H1 (cell line): ENCODE results near the gene BIRC2. TPM values are rescaled to one million over a fixed set of nuclear protein-coding genes. Genes with fewer than 3 reads are reported as not detected.

Experiments used
- CTCF ChIA-PET: fragments of 300-600 bp; sonication (Branson Sonifier 250); formaldehyde crosslinking; loops from one replicate; lab custom pipeline; 2021; ENCODE audit not compliant: partially characterized antibody; lab: Charles Lee
- POLR2A ChIA-PET: fragments of 300-600 bp; sonication (Branson Sonifier 250); formaldehyde crosslinking; loops from one replicate; lab custom pipeline; 2021; ENCODE audit warnings: inconsistent platforms; ENCODE audit not compliant: partially characterized antibody; lab: Charles Lee
- DNase-seq, 2 experiments: peaks; one replicate each; pipeline versions ENCODE4 v3.0.0 to v3.0.0-alpha.2; 2010 to 2022; ENCODE audit warnings: low spot score in 2 of 2, low read depth in 1 of 2, mixed read lengths in 1 of 2
- FAIRE-seq: peaks from 2 replicates; lab custom pipeline; 2011; peaks lifted over from hg19 to GRCh38; lab: Jason Lieb, UNC
- H2AFZ ChIP-seq: 2 replicates; pipeline ENCODE4 v1.8.1; 2012; ENCODE audit warnings: low read length, inconsistent platforms
- H2AK5ac ChIP-seq: 2 replicates; pipeline ENCODE4 v1.6.1; 2013; ENCODE audit warnings: low read depth, low read length
- H2BK120ac ChIP-seq: replicated peaks from 2 replicates; pipeline ENCODE3; 2013; ENCODE audit warnings: low read depth, low read length, inconsistent platforms
- H2BK12ac ChIP-seq: 2 replicates; pipeline ENCODE4 v1.6.1; 2013; ENCODE audit warnings: low read depth, low read length
- H2BK15ac ChIP-seq: 2 replicates; pipeline ENCODE4 v1.6.1; 2013; ENCODE audit warnings: low read length
- H2BK20ac ChIP-seq: 2 replicates; pipeline ENCODE4 v1.6.1; 2013; ENCODE audit warnings: low read length
- H2BK5ac ChIP-seq: 2 replicates; pipeline ENCODE4 v1.6.1; 2013; ENCODE audit warnings: low read depth, low read length
- H3K14ac ChIP-seq: 2 replicates; pipeline ENCODE4 v1.6.1; 2013; ENCODE audit warnings: inconsistent platforms; ENCODE audit not compliant: insufficient read length
- H3K18ac ChIP-seq: 2 replicates; pipeline ENCODE4 v1.6.1; 2013; ENCODE audit warnings: low read length; ENCODE audit errors: extremely low read depth
- H3K23ac ChIP-seq: 2 replicates; pipeline ENCODE4 v1.6.1; 2013; ENCODE audit warnings: inconsistent platforms; ENCODE audit not compliant: insufficient read length
- H3K23me2 ChIP-seq: 2 replicates; pipeline ENCODE4 v1.6.1; 2013; ENCODE audit warnings: low read depth, low read length
- H3K27ac ChIP-seq: 2 replicates; pipeline ENCODE4 v1.6.1; 2011; ENCODE audit warnings: low read depth, low read length, inconsistent platforms
- H3K27me3 ChIP-seq, 4 experiments: replicated peaks in 1 of 4; 1 replicate in 1 of 4; 2 replicates in 3 of 4; pipeline versions ENCODE4 v1.6.1 to v1.8.1; 2011 to 2013; ENCODE audit warnings: low read length in 3 of 4, mild to moderate bottlenecking in 3 of 4, inconsistent platforms in 2 of 4, mixed read lengths in 2 of 4, moderate library complexity in 1 of 4; ENCODE audit not compliant: control insufficient read depth in 3 of 4, insufficient read depth in 3 of 4; ENCODE audit errors: extremely low read depth in 1 of 4
- H3K36me3 ChIP-seq, 4 experiments: 2 replicates each; pipeline versions ENCODE4 v1.6.1 to v1.8.1; 2011 to 2013; ENCODE audit warnings: mild to moderate bottlenecking in 4 of 4, low read length in 3 of 4, moderate library complexity in 2 of 4, control low read depth in 1 of 4, inconsistent platforms in 1 of 4; ENCODE audit not compliant: insufficient read depth in 4 of 4, control insufficient read depth in 2 of 4
- H3K4ac ChIP-seq: replicated peaks from 2 replicates; pipeline ENCODE3; 2013; ENCODE audit warnings: low read length, low read depth, mixed read lengths, inconsistent platforms; ENCODE audit not compliant: insufficient read length
- H3K4me1 ChIP-seq, 4 experiments: replicated peaks in 1 of 4; 1 replicate in 1 of 4; 2 replicates in 3 of 4; pipeline versions ENCODE4 v1.6.1 to v1.8.1; 2011 to 2013; ENCODE audit warnings: low read length in 3 of 4, inconsistent platforms in 2 of 4, mixed read lengths in 1 of 4; ENCODE audit not compliant: insufficient read depth in 4 of 4, control insufficient read depth in 3 of 4
- H3K4me2 ChIP-seq, 2 experiments: 2 replicates each; pipeline versions ENCODE4 v1.6.1 to v1.8.1; 2011 to 2013; ENCODE audit warnings: low read depth in 2 of 2, low read length in 2 of 2, control low read depth in 1 of 2, inconsistent platforms in 1 of 2, mild to moderate bottlenecking in 1 of 2; ENCODE audit not compliant: insufficient read depth in 1 of 2
- H3K4me3 ChIP-seq, 4 experiments: fragments of 200-600, 300-600 bp in 1 of 4; sonication (generic), shearing (Covaris generic), sonication (Bioruptor Twin) in 1 of 4; 2 replicates each; pipeline versions ENCODE4 v1.5.1 to v1.8.1; 2011 to 2016; ENCODE audit warnings: low read length in 4 of 4, low read depth in 3 of 4, control low read depth in 2 of 4, inconsistent platforms in 2 of 4, mild to moderate bottlenecking in 2 of 4, mixed read lengths in 1 of 4, moderate library complexity in 1 of 4; ENCODE audit not compliant: insufficient read depth in 2 of 4; ENCODE audit errors: extremely low read depth in 1 of 4
- H3K56ac ChIP-seq: replicated peaks from 2 replicates; pipeline ENCODE3; 2013; ENCODE audit warnings: low read depth, mild to moderate bottlenecking, mixed read lengths, low read length, inconsistent platforms; ENCODE audit not compliant: insufficient read length
- H3K79me1 ChIP-seq: 2 replicates; pipeline ENCODE4 v1.6.1; 2013; ENCODE audit warnings: low read depth, low read length, control low read depth
- H3K79me2 ChIP-seq, 2 experiments: 2 replicates each; pipeline versions ENCODE4 v1.6.1 to v1.8.1; 2012 to 2013; ENCODE audit warnings: low read length in 2 of 2, mild to moderate bottlenecking in 2 of 2, inconsistent platforms in 1 of 2; ENCODE audit not compliant: insufficient read depth in 2 of 2, control insufficient read depth in 1 of 2
- H3K9ac ChIP-seq, 4 experiments: replicated peaks in 1 of 4; 1 replicate in 1 of 4; 2 replicates in 3 of 4; pipeline versions ENCODE4 v1.6.1 to v1.8.1; 2011 to 2013; ENCODE audit warnings: low read depth in 3 of 4, low read length in 3 of 4, control low read depth in 2 of 4, mild to moderate bottlenecking in 2 of 4, moderate library complexity in 2 of 4, inconsistent platforms in 1 of 4; ENCODE audit errors: extremely low read depth in 1 of 4
- H3K9me3 ChIP-seq, 2 experiments: 2 replicates each; pipeline versions ENCODE4 v1.6.1 to v1.8.1; 2012 to 2013; ENCODE audit warnings: mild to moderate bottlenecking in 2 of 2, moderate library complexity in 2 of 2, control low read depth in 1 of 2, inconsistent platforms in 1 of 2, low read depth in 1 of 2, low read length in 1 of 2, mixed read lengths in 1 of 2; ENCODE audit not compliant: insufficient read depth in 2 of 2
- H4K20me1 ChIP-seq, 2 experiments: replicated peaks in 1 of 2; 2 replicates each; pipeline versions ENCODE3 to v1.8.1; 2011 to 2013; ENCODE audit warnings: inconsistent platforms in 2 of 2, low read length in 2 of 2, mild to moderate bottlenecking in 1 of 2; ENCODE audit not compliant: insufficient read depth in 2 of 2, control insufficient read depth in 1 of 2
- H4K5ac ChIP-seq: 2 replicates; pipeline ENCODE4 v1.6.1; 2013; ENCODE audit warnings: low read length, low read depth, mixed read lengths, inconsistent platforms; ENCODE audit not compliant: insufficient read length
- H4K8ac ChIP-seq: 2 replicates; pipeline ENCODE4 v1.8.0; 2013; ENCODE audit warnings: mild to moderate bottlenecking, moderate library complexity, low read length, inconsistent platforms; ENCODE audit not compliant: insufficient read depth; ENCODE audit errors: extremely low read depth
- H4K91ac ChIP-seq: replicated peaks from 2 replicates; pipeline ENCODE3; 2013; ENCODE audit warnings: low read length, mixed read lengths, inconsistent platforms; ENCODE audit not compliant: insufficient read length
- CEBPB ChIP-seq: IDR thresholded peaks from 2 replicates; pipeline ENCODE4 v1.6.1; 2012; ENCODE audit warnings: low read depth, low read length
- CTBP2 ChIP-seq: IDR thresholded peaks from 2 replicates; pipeline ENCODE4 v1.7.0; 2011; ENCODE audit warnings: borderline replicate concordance, mild to moderate bottlenecking, moderate library complexity, mixed read lengths, low read length; ENCODE audit not compliant: insufficient read depth, insufficient read length
- EP300 ChIP-seq, 2 experiments: IDR thresholded peaks; 1 replicate in 1 of 2; 2 replicates in 1 of 2; pipeline ENCODE4 v1.6.1; 2011 to 2012; ENCODE audit warnings: low read depth in 2 of 2, low read length in 2 of 2, mild to moderate bottlenecking in 2 of 2, borderline replicate concordance in 1 of 2, inconsistent platforms in 1 of 2, moderate library complexity in 1 of 2
- FOSL1 ChIP-seq: IDR thresholded peaks from 2 replicates; pipeline ENCODE4 v1.6.1; 2011; ENCODE audit warnings: mild to moderate bottlenecking, low read depth, low read length, moderate library complexity; ENCODE audit not compliant: insufficient read depth
- NANOG ChIP-seq: IDR thresholded peaks from 2 replicates; pipeline ENCODE4 v1.6.1; 2011; ENCODE audit warnings: low read length, low read depth, mild to moderate bottlenecking, inconsistent platforms; ENCODE audit not compliant: insufficient read depth, poor library complexity, severe bottlenecking
- POU5F1 ChIP-seq: IDR thresholded peaks from 2 replicates; pipeline ENCODE4 v1.6.1; 2011; ENCODE audit warnings: low read depth, mild to moderate bottlenecking, low read length, moderate library complexity
- SIN3A ChIP-seq, 2 experiments: IDR thresholded peaks in 1 of 2; conservative IDR thresholded peaks in 1 of 2; 2 replicates each; pipeline ENCODE4 v1.6.1; 2011 to 2012; ENCODE audit warnings: low read length in 2 of 2, improper control_type of control experiment in 1 of 2, low read depth in 1 of 2, mild to moderate bottlenecking in 1 of 2
- WGBS, 2 experiments: shearing (Covaris generic) in 1 of 2; methylation state at CpG; one replicate each; pipeline versions ENCODE4 v1.1.6 to v1.1.7; 2013 to 2015; ENCODE audit warnings: low lambda C conversion rate in 2 of 2, mixed read lengths in 2 of 2, inconsistent platforms in 1 of 2, low coverage in 1 of 2, missing lambda C conversion rate in 1 of 2; ENCODE audit not compliant: insufficient replicate concordance in 2 of 2, insufficient coverage in 1 of 2, insufficient read length in 1 of 2; ENCODE audit errors: extremely low coverage in 1 of 2, missing lambda C conversion rate in 1 of 2; 5-methylcytosine and 5-hydroxymethylcytosine counted together
- polyA plus RNA-seq, 7 experiments: library from polyadenylated mRNA; depleted of rRNA in 3 of 7; stranded (reverse) in 5 of 7; unstranded in 2 of 7; fragments of >200 nt in 5 of 7; fragments of 200-250 nt in 2 of 7; gene quantifications; 1 replicate in 5 of 7; 2 replicates in 1 of 7; 4 replicates in 1 of 7; pipeline versions ENCODE4 v1.2.1 to v1.2.3, GENCODE V29; 2011 to 2013; ENCODE audit warnings: missing spikeins in 2 of 7, mixed read lengths in 2 of 7
- total RNA-seq: library from RNA; stranded (reverse); fragmentation: NEBNext Ultra II Directional; extraction: Animal tissue kit (Norgen Biotek cat#: 25700); gene quantifications from 2 replicates; pipeline ENCODE4 v1.2.1, GENCODE V29; 2021

The BIRC2 gene
- total and polyA plus RNA-seq, 2 of the 8 experiments (the other 6 are each of a cell fraction or from before 2014, with no cell fraction given) = 18.4 to 24.7 TPM

DNA sequence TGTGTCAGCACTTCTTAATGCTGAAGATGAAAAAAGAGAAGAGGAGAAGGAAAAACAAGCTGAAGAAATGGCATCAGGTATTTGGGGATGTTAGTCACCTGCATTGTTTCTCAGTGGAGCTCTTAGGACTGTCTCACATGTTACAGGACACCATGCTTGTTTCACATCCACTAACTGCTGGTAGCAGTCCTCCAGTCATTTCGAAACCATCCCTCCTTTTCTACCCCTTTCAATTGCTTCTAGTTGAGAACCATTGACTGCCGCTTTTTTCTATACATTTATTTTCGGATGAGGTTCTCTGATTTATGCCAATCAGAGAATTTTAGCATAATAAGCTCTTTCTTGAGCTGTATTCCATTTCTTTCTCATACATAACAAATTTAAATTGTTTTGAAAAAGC is 21.5 kb downstream of the BIRC2 start:
- Histone ChIP-seq H2BK15ac (no peak overlapping the region), H3K36me3 (peaks cover 0 to 25% (median 10%) of the 10 kb centered on the region in 4 experiments; a peak in 7 of 8 replicates), H3K79me1 (no peaks in the 10 kb centered on the region), H4K5ac (no peak overlapping the region), H4K8ac (no peak overlapping the region), H3K4me2 (no peak overlapping the region), H4K91ac (no peak overlapping the region), H3K4me1 (no peaks in the 10 kb centered on the region), H2BK120ac (no peak overlapping the region), H2BK20ac (no peak overlapping the region), H3K27ac (no peak overlapping the region), H2AFZ (no peak overlapping the region), H3K23ac (no peak overlapping the region), H3K27me3 (no peaks in the 10 kb centered on the region), H3K23me2 (no peaks in the 10 kb centered on the region), H3K14ac (no peak overlapping the region), H2BK12ac (no peak overlapping the region), H3K79me2 (no peaks in the 10 kb centered on the region), H3K4ac (no peak overlapping the region), H3K56ac (no peak overlapping the region), H3K9me3 (no peaks in the 10 kb centered on the region), H2AK5ac (no peak overlapping the region), H4K20me1 (no peaks in the 10 kb centered on the region), H3K4me3 (no peak overlapping the region), H3K9ac (no peak overlapping the region), H2BK5ac (no peak overlapping the region), H3K18ac (no peak overlapping the region)
- POLR2A ChIA-PET = no interaction called here
- WGBS, 2 experiments = 88% methylated on average over 3 of the region's 3 CpGs; no CpG with 5 or more reads in 1 of the 2 experiments
- TF ChIP-seq FOSL1 (no peak), NANOG (no peak), SIN3A (conservative IDR thresholded peaks at IDR 0.05 in 1 of 2, IDR thresholded peaks at IDR 0.05 in 1 of 2; ENCODE audit: low read depth in 1 of 2, low read length in 2 of 2) (no peak), CTBP2 (no peak), POU5F1 (no peak), EP300 (IDR thresholded peaks at IDR 0.05; ENCODE audit: borderline replicate concordance in 1 of 2, low read depth in 2 of 2, low read length in 2 of 2) (no peak), CEBPB (no peak)
- CTCF ChIA-PET = interaction anchor here (0.6 to 1.2 kb wide), 3 partner anchors 17 to 150 kb away, joined by 3 to 4 read pairs (median 3); no protein-coding TSS in a partner anchor
- DNase-seq (no peak), FAIRE-seq (no peak)
